Measurements from ENCODE around the gene NARF. TPM values are rescaled to one million over a fixed set of nuclear protein-coding genes. Genes with fewer than 3 reads are reported as not detected.

Gene NARF
- total RNA-seq, 1 donor from 2014 or later = 72.7 TPM

Other genes with a start within 250 kb of the NARF start
- gene CCDC57, start 245.9 kb upstream of the NARF start, total RNA-seq = 7.9 TPM
- 10.4 TPM for gene SLC16A3, start 229.7 kb upstream of the NARF start, total RNA-seq
- 62.6 TPM for gene CSNK1D, start 185.0 kb upstream of the NARF start, total RNA-seq
- 0.73 TPM for gene CD7, start 141.1 kb upstream of the NARF start, total RNA-seq
- gene SECTM1, start 125.0 kb upstream of the NARF start, total RNA-seq = 4.9 TPM
- gene TEX19, start 99.5 kb upstream of the NARF start, total RNA-seq = not detected
- gene UTS2R, start 87.0 kb upstream of the NARF start, total RNA-seq = 0.76 TPM
- 14.4 TPM for gene HEXD, start 40.4 kb upstream of the NARF start, total RNA-seq
- gene OGFOD3, start 40.2 kb upstream of the NARF start, total RNA-seq = 23.5 TPM
- 29.4 TPM for gene CYBC1, start 8.0 kb upstream of the NARF start, total RNA-seq
- 39.4 TPM for gene FOXK2, start 61.0 kb downstream of the NARF start, total RNA-seq
- 38.0 TPM for gene WDR45B, start 189.7 kb downstream of the NARF start, total RNA-seq
- gene RAB40B, start 240.0 kb downstream of the NARF start, total RNA-seq = 19.9 TPM